HepG2 (cell line): ENCODE data around the gene PAXIP1. TPM values are rescaled to one million over a fixed set of nuclear protein-coding genes. Genes with fewer than 3 reads are reported as not detected.

ENCODE experiments used
- DZIP1 ChIP-seq: sonication (generic); formaldehyde crosslinking; IDR thresholded peaks from 2 replicates; pipeline ENCODE4 v1.5.0; 2020; ENCODE audit warnings: mild to moderate bottlenecking, missing genetic modification reagents
- EED ChIP-seq: sonication (generic); formaldehyde crosslinking; IDR thresholded peaks from 2 replicates; pipeline ENCODE4 v1.5.0; 2020; ENCODE audit warnings: mild to moderate bottlenecking, missing genetic modification reagents
- EZH2 ChIP-seq: conservative IDR thresholded peaks from 2 replicates; pipeline ENCODE4 v1.6.1; 2012; ENCODE audit warnings: mild to moderate bottlenecking, low read depth, low read length, moderate library complexity
- HNRNPL ChIP-seq: fragments of 200-400 bp; formaldehyde crosslinking; IDR thresholded peaks from 2 replicates; pipeline ENCODE4 v1.6.1; 2017; ENCODE audit warnings: mild to moderate bottlenecking, low read depth, low read length
- MATR3 ChIP-seq: sonication (generic); formaldehyde crosslinking; IDR thresholded peaks from 2 replicates; pipeline ENCODE4 v1.4.0; 2020; ENCODE audit warnings: missing genetic modification reagents
- NFE2 ChIP-seq: sonication (generic); formaldehyde crosslinking; IDR thresholded peaks from 2 replicates; pipeline ENCODE4 v1.4.0; 2020; ENCODE audit warnings: missing genetic modification reagents
- NPAS2 ChIP-seq: sonication (generic); formaldehyde crosslinking; IDR thresholded peaks from 2 replicates; pipeline ENCODE4 v1.8.0; 2022; ENCODE audit warnings: mild to moderate bottlenecking, missing genetic modification reagents, borderline replicate concordance
- SAP130 ChIP-seq: IDR thresholded peaks from 2 replicates; pipeline ENCODE4 v1.6.1; 2016; ENCODE audit warnings: low read depth
- SMARCE1 ChIP-seq: fragments of 450-650 bp; IDR thresholded peaks from 2 replicates; pipeline ENCODE4 v1.6.1; 2017; ENCODE audit warnings: borderline replicate concordance
- SMC3 ChIP-seq: IDR thresholded peaks from 2 replicates; pipeline ENCODE4 v1.6.1; 2011; ENCODE audit warnings: low read length, improper control_type of control experiment
- TAF15 ChIP-seq: fragments of 200-400 bp; formaldehyde crosslinking; IDR thresholded peaks from one replicate; pipeline ENCODE4 v1.6.1; 2018; ENCODE audit warnings: mild to moderate bottlenecking, low read depth, low read length; ENCODE audit not compliant: poor library complexity, severe bottlenecking
- TCF12 ChIP-seq, 2 experiments: fragments of 450-650 bp in 1 of 2; sonication (generic) in 1 of 2; formaldehyde crosslinking in 1 of 2; IDR thresholded peaks; 2 replicates each; pipeline versions ENCODE4 v1.6.1 to v1.8.0; 2017 to 2022; ENCODE audit warnings: antibody characterized with exemption in 1 of 2, mild to moderate bottlenecking in 1 of 2, missing genetic modification reagents in 1 of 2, moderate library complexity in 1 of 2
- TRAFD1 ChIP-seq: sonication (generic); formaldehyde crosslinking; IDR thresholded peaks from 2 replicates; pipeline ENCODE4 v1.5.1; 2020; ENCODE audit warnings: missing genetic modification reagents, mild to moderate bottlenecking, borderline replicate concordance
- ZBTB42 ChIP-seq: sonication (generic); formaldehyde crosslinking; IDR thresholded peaks from 2 replicates; pipeline ENCODE4 v1.5.0; 2020; ENCODE audit warnings: mild to moderate bottlenecking, missing genetic modification reagents
- ZFP82 ChIP-seq: sonication (generic); formaldehyde crosslinking; IDR thresholded peaks from 2 replicates; pipeline ENCODE4 v1.5.1; 2020; ENCODE audit warnings: mild to moderate bottlenecking, missing genetic modification reagents, borderline replicate concordance
- ZKSCAN5 ChIP-seq: sonication (generic); formaldehyde crosslinking; IDR thresholded peaks from 2 replicates; pipeline ENCODE4 v1.5.1; 2020; ENCODE audit warnings: mild to moderate bottlenecking, missing genetic modification reagents
- ZNF136 ChIP-seq: sonication (generic); formaldehyde crosslinking; IDR thresholded peaks from 2 replicates; pipeline ENCODE4 v1.8.1; 2022; ENCODE audit warnings: low read depth, mild to moderate bottlenecking, moderate library complexity, missing genetic modification reagents
- ZNF282 ChIP-seq: fragments of 450-650 bp; IDR thresholded peaks from 2 replicates; pipeline ENCODE4 v1.6.1; 2018; ENCODE audit not compliant: partially characterized antibody
- ZNF326 ChIP-seq: sonication (generic); formaldehyde crosslinking; IDR thresholded peaks from 2 replicates; pipeline ENCODE4 v1.4.0; 2020; ENCODE audit warnings: missing genetic modification reagents, borderline replicate concordance
- ZNF441 ChIP-seq: sonication (generic); formaldehyde crosslinking; IDR thresholded peaks from 2 replicates; pipeline ENCODE4 v1.7.0; 2021; ENCODE audit warnings: missing genetic modification reagents, borderline replicate concordance
- polyA plus RNA-seq, 8 experiments: library from polyadenylated mRNA; depleted of rRNA in 3 of 8; stranded (reverse) in 7 of 8; unstranded in 1 of 8; fragments of >200 nt; fragmentation: Illumina TruSeq in 4 of 8; extraction: Trizol in 4 of 8; gene quantifications; 2 replicates each; pipeline versions ENCODE4 v1.2.1 to v1.2.3, GENCODE V29; 2011 to 2016; ENCODE audit warnings: low read depth in 4 of 8, missing spikeins in 1 of 8, mixed read lengths in 1 of 8; ENCODE audit not compliant: insufficient read depth in 1 of 8
- total RNA-seq, 5 experiments: library from RNA; depleted of rRNA; stranded (reverse); fragments of >200 nt; fragmentation: Illumina TruSeq; extraction: Trizol; gene quantifications; 2 replicates each; pipeline ENCODE4 v1.2.3, GENCODE V29; 2016; ENCODE audit warnings: low read depth in 1 of 5
- TF ChIP-seq, protein P1 (sequence below): sonication (generic); formaldehyde crosslinking; IDR thresholded peaks from 2 replicates; pipeline ENCODE4 v1.4.0; 2020; ENCODE audit warnings: missing genetic modification reagents, borderline replicate concordance

Gene PAXIP1
- total and polyA plus RNA-seq, 2 of the 13 experiments (the other 11 are each of a cell fraction or from before 2014, with no cell fraction given): 11.6 to 16.2 TPM

DNA sequence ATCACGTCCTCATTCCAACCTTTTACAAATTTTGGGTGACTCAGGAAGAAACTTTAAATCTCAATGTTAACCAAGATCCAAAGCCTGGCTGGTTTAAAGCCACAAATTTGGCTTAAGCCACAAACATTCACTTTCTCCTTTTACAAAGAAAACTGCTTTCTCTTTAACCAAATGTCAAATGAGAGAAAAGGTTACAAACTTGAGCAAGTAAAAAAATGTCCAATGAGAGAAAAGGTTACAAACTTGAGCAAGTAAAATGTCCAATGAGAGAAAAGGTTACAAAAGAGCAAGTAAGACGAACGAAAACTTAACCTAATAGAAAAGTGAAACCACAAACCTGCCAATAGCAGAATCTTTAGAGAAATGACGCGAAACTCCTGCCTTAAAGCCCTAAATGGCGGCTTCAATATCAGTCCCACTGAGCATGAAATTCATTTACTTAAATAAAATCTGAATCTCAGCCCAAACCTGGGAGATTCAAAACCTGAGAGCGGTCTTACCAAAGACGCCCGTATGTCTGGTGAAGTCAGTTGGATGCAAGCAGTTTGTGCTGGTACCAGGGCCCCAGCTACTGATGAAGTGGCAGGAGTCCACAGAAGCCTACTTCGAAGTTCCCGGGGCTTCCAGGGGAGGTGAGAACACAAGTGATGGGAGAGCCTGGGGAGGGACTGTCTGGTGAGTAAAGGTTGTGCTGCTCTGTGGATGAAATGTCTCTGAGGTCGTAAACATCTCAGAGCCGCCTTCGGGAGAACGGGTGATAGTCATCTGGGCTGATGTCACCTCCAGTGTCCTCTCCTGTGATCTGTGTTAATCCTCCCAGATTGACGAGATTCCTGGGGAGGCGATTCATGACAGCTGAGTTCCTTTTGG, 74.6 kb downstream of the PAXIP1 start (continued):
- TF ChIP-seq, protein P1, sequence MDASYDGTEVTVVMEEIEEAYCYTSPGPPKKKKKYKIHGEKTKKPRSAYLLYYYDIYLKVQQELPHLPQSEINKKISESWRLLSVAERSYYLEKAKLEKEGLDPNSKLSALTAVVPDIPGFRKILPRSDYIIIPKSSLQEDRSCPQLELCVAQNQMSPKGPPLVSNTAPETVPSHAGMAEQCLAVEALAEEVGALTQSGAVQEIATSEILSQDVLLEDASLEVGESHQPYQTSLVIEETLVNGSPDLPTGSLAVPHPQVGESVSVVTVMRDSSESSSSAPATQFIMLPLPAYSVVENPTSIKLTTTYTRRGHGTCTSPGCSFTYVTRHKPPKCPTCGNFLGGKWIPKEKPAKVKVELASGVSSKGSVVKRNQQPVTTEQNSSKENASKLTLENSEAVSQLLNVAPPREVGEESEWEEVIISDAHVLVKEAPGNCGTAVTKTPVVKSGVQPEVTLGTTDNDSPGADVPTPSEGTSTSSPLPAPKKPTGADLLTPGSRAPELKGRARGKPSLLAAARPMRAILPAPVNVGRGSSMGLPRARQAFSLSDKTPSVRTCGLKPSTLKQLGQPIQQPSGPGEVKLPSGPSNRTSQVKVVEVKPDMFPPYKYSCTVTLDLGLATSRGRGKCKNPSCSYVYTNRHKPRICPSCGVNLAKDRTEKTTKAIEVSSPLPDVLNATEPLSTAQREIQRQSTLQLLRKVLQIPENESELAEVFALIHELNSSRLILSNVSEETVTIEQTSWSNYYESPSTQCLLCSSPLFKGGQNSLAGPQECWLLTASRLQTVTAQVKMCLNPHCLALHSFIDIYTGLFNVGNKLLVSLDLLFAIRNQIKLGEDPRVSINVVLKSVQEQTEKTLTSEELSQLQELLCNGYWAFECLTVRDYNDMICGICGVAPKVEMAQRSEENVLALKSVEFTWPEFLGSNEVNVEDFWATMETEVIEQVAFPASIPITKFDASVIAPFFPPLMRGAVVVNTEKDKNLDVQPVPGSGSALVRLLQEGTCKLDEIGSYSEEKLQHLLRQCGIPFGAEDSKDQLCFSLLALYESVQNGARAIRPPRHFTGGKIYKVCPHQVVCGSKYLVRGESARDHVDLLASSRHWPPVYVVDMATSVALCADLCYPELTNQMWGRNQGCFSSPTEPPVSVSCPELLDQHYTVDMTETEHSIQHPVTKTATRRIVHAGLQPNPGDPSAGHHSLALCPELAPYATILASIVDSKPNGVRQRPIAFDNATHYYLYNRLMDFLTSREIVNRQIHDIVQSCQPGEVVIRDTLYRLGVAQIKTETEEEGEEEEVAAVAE (CRISPR knock-in tag): peak; percentile 96
- TF ChIP-seq ZNF136 (CRISPR knock-in tag) (no peak), ZNF282 (no peak), ZFP82 (no peak), EZH2 (no peak), NPAS2 (CRISPR knock-in tag) (no peak), ZBTB42 (CRISPR knock-in tag) (no peak), ZNF326 (no peak), SMC3 (no peak), SMARCE1 (no peak), TCF12 (IDR thresholded peaks at IDR 0.05) (no peak), TCF12 (CRISPR knock-in tag; IDR thresholded peaks at IDR 0.05) (no peak), TAF15 (no peak), TRAFD1 (CRISPR knock-in tag) (no peak), ZKSCAN5 (CRISPR knock-in tag) (peak; percentile 85; the same call in 1 of the 2 replicates), HNRNPL (no peak), DZIP1 (CRISPR knock-in tag) (no peak), ZNF441 (no peak), MATR3 (CRISPR knock-in tag) (no peak), NFE2 (CRISPR knock-in tag) (no peak), SAP130 (CRISPR knock-in tag) (peak; percentile 20; the same call in 1 of the 2 replicates), EED (no peak)
